H1 (cell line): ENCODE results near the gene PRDM2. TPM values are rescaled to one million over a fixed set of nuclear protein-coding genes. Genes with fewer than 3 reads are reported as not detected.

Source experiments
- CTCF ChIA-PET: fragments of 300-600 bp; sonication (Branson Sonifier 250); formaldehyde crosslinking; loops from one replicate; lab custom pipeline; 2021; ENCODE audit not compliant: partially characterized antibody; lab: Charles Lee
- POLR2A ChIA-PET: fragments of 300-600 bp; sonication (Branson Sonifier 250); formaldehyde crosslinking; loops from one replicate; lab custom pipeline; 2021; ENCODE audit warnings: inconsistent platforms; ENCODE audit not compliant: partially characterized antibody; lab: Charles Lee
- DNase-seq, 2 experiments: peaks; one replicate each; pipeline versions ENCODE4 v3.0.0 to v3.0.0-alpha.2; 2010 to 2022; ENCODE audit warnings: low spot score in 2 of 2, low read depth in 1 of 2, mixed read lengths in 1 of 2
- FAIRE-seq: peaks from 2 replicates; lab custom pipeline; 2011; peaks lifted over from hg19 to GRCh38; lab: Jason Lieb, UNC
- H2AFZ ChIP-seq: 2 replicates; pipeline ENCODE4 v1.8.1; 2012; ENCODE audit warnings: low read length, inconsistent platforms
- H2AK5ac ChIP-seq: 2 replicates; pipeline ENCODE4 v1.6.1; 2013; ENCODE audit warnings: low read depth, low read length
- H2BK120ac ChIP-seq: replicated peaks from 2 replicates; pipeline ENCODE3; 2013; ENCODE audit warnings: low read depth, low read length, inconsistent platforms
- H2BK12ac ChIP-seq: 2 replicates; pipeline ENCODE4 v1.6.1; 2013; ENCODE audit warnings: low read depth, low read length
- H2BK15ac ChIP-seq: 2 replicates; pipeline ENCODE4 v1.6.1; 2013; ENCODE audit warnings: low read length
- H2BK20ac ChIP-seq: 2 replicates; pipeline ENCODE4 v1.6.1; 2013; ENCODE audit warnings: low read length
- H2BK5ac ChIP-seq: 2 replicates; pipeline ENCODE4 v1.6.1; 2013; ENCODE audit warnings: low read depth, low read length
- H3K14ac ChIP-seq: 2 replicates; pipeline ENCODE4 v1.6.1; 2013; ENCODE audit warnings: inconsistent platforms; ENCODE audit not compliant: insufficient read length
- H3K18ac ChIP-seq: 2 replicates; pipeline ENCODE4 v1.6.1; 2013; ENCODE audit warnings: low read length; ENCODE audit errors: extremely low read depth
- H3K23ac ChIP-seq: 2 replicates; pipeline ENCODE4 v1.6.1; 2013; ENCODE audit warnings: inconsistent platforms; ENCODE audit not compliant: insufficient read length
- H3K23me2 ChIP-seq: 2 replicates; pipeline ENCODE4 v1.6.1; 2013; ENCODE audit warnings: low read depth, low read length
- H3K27ac ChIP-seq: 2 replicates; pipeline ENCODE4 v1.6.1; 2011; ENCODE audit warnings: low read depth, low read length, inconsistent platforms
- H3K27me3 ChIP-seq, 4 experiments: replicated peaks in 1 of 4; 1 replicate in 1 of 4; 2 replicates in 3 of 4; pipeline versions ENCODE4 v1.6.1 to v1.8.1; 2011 to 2013; ENCODE audit warnings: low read length in 3 of 4, mild to moderate bottlenecking in 3 of 4, inconsistent platforms in 2 of 4, mixed read lengths in 2 of 4, moderate library complexity in 1 of 4; ENCODE audit not compliant: control insufficient read depth in 3 of 4, insufficient read depth in 3 of 4; ENCODE audit errors: extremely low read depth in 1 of 4
- H3K36me3 ChIP-seq, 4 experiments: 2 replicates each; pipeline versions ENCODE4 v1.6.1 to v1.8.1; 2011 to 2013; ENCODE audit warnings: mild to moderate bottlenecking in 4 of 4, low read length in 3 of 4, moderate library complexity in 2 of 4, control low read depth in 1 of 4, inconsistent platforms in 1 of 4; ENCODE audit not compliant: insufficient read depth in 4 of 4, control insufficient read depth in 2 of 4
- H3K4ac ChIP-seq: replicated peaks from 2 replicates; pipeline ENCODE3; 2013; ENCODE audit warnings: low read length, low read depth, mixed read lengths, inconsistent platforms; ENCODE audit not compliant: insufficient read length
- H3K4me1 ChIP-seq, 4 experiments: replicated peaks in 1 of 4; 1 replicate in 1 of 4; 2 replicates in 3 of 4; pipeline versions ENCODE4 v1.6.1 to v1.8.1; 2011 to 2013; ENCODE audit warnings: low read length in 3 of 4, inconsistent platforms in 2 of 4, mixed read lengths in 1 of 4; ENCODE audit not compliant: insufficient read depth in 4 of 4, control insufficient read depth in 3 of 4
- H3K4me2 ChIP-seq, 2 experiments: 2 replicates each; pipeline versions ENCODE4 v1.6.1 to v1.8.1; 2011 to 2013; ENCODE audit warnings: low read depth in 2 of 2, low read length in 2 of 2, control low read depth in 1 of 2, inconsistent platforms in 1 of 2, mild to moderate bottlenecking in 1 of 2; ENCODE audit not compliant: insufficient read depth in 1 of 2
- H3K4me3 ChIP-seq, 4 experiments: fragments of 200-600, 300-600 bp in 1 of 4; sonication (generic), shearing (Covaris generic), sonication (Bioruptor Twin) in 1 of 4; 2 replicates each; pipeline versions ENCODE4 v1.5.1 to v1.8.1; 2011 to 2016; ENCODE audit warnings: low read length in 4 of 4, low read depth in 3 of 4, control low read depth in 2 of 4, inconsistent platforms in 2 of 4, mild to moderate bottlenecking in 2 of 4, mixed read lengths in 1 of 4, moderate library complexity in 1 of 4; ENCODE audit not compliant: insufficient read depth in 2 of 4; ENCODE audit errors: extremely low read depth in 1 of 4
- H3K56ac ChIP-seq: replicated peaks from 2 replicates; pipeline ENCODE3; 2013; ENCODE audit warnings: low read depth, mild to moderate bottlenecking, mixed read lengths, low read length, inconsistent platforms; ENCODE audit not compliant: insufficient read length
- H3K79me1 ChIP-seq: 2 replicates; pipeline ENCODE4 v1.6.1; 2013; ENCODE audit warnings: low read depth, low read length, control low read depth
- H3K79me2 ChIP-seq, 2 experiments: 2 replicates each; pipeline versions ENCODE4 v1.6.1 to v1.8.1; 2012 to 2013; ENCODE audit warnings: low read length in 2 of 2, mild to moderate bottlenecking in 2 of 2, inconsistent platforms in 1 of 2; ENCODE audit not compliant: insufficient read depth in 2 of 2, control insufficient read depth in 1 of 2
- H3K9ac ChIP-seq, 4 experiments: replicated peaks in 1 of 4; 1 replicate in 1 of 4; 2 replicates in 3 of 4; pipeline versions ENCODE4 v1.6.1 to v1.8.1; 2011 to 2013; ENCODE audit warnings: low read depth in 3 of 4, low read length in 3 of 4, control low read depth in 2 of 4, mild to moderate bottlenecking in 2 of 4, moderate library complexity in 2 of 4, inconsistent platforms in 1 of 4; ENCODE audit errors: extremely low read depth in 1 of 4
- H3K9me3 ChIP-seq, 2 experiments: 2 replicates each; pipeline versions ENCODE4 v1.6.1 to v1.8.1; 2012 to 2013; ENCODE audit warnings: mild to moderate bottlenecking in 2 of 2, moderate library complexity in 2 of 2, control low read depth in 1 of 2, inconsistent platforms in 1 of 2, low read depth in 1 of 2, low read length in 1 of 2, mixed read lengths in 1 of 2; ENCODE audit not compliant: insufficient read depth in 2 of 2
- H4K20me1 ChIP-seq, 2 experiments: replicated peaks in 1 of 2; 2 replicates each; pipeline versions ENCODE3 to v1.8.1; 2011 to 2013; ENCODE audit warnings: inconsistent platforms in 2 of 2, low read length in 2 of 2, mild to moderate bottlenecking in 1 of 2; ENCODE audit not compliant: insufficient read depth in 2 of 2, control insufficient read depth in 1 of 2
- H4K5ac ChIP-seq: 2 replicates; pipeline ENCODE4 v1.6.1; 2013; ENCODE audit warnings: low read length, low read depth, mixed read lengths, inconsistent platforms; ENCODE audit not compliant: insufficient read length
- H4K8ac ChIP-seq: 2 replicates; pipeline ENCODE4 v1.8.0; 2013; ENCODE audit warnings: mild to moderate bottlenecking, moderate library complexity, low read length, inconsistent platforms; ENCODE audit not compliant: insufficient read depth; ENCODE audit errors: extremely low read depth
- H4K91ac ChIP-seq: replicated peaks from 2 replicates; pipeline ENCODE3; 2013; ENCODE audit warnings: low read length, mixed read lengths, inconsistent platforms; ENCODE audit not compliant: insufficient read length
- BACH1 ChIP-seq: IDR thresholded peaks from 2 replicates; pipeline ENCODE4 v1.6.1; 2012; ENCODE audit warnings: low read length, improper control_type of control experiment
- BRCA1 ChIP-seq: IDR thresholded peaks from 2 replicates; pipeline ENCODE4 v1.6.1; 2012; ENCODE audit warnings: low read depth, low read length, improper control_type of control experiment
- CREB1 ChIP-seq: IDR thresholded peaks from 2 replicates; pipeline ENCODE4 v1.6.1; 2012; ENCODE audit warnings: inconsistent platforms
- EGR1 ChIP-seq: IDR thresholded peaks from 2 replicates; pipeline ENCODE4 v1.6.1; 2011; ENCODE audit warnings: low read depth, low read length, borderline replicate concordance
- EZH2 ChIP-seq: fragments of 200-600 bp; sonication (generic); IDR thresholded peaks from 2 replicates; pipeline ENCODE4 v1.7.1; 2012; ENCODE audit warnings: low read depth, mild to moderate bottlenecking, moderate library complexity, low read length, inconsistent platforms; ENCODE audit not compliant: severe bottlenecking
- GTF2F1 ChIP-seq: IDR thresholded peaks from 2 replicates; pipeline ENCODE4 v1.6.1; 2012; ENCODE audit warnings: low read depth, low read length, improper control_type of control experiment, borderline replicate concordance
- JUN ChIP-seq: IDR thresholded peaks from 2 replicates; pipeline ENCODE4 v1.6.1; 2011; ENCODE audit warnings: low read depth, mild to moderate bottlenecking, improper control_type of control experiment, low read length
- POLR2AphosphoS5 ChIP-seq: IDR thresholded peaks from 2 replicates; pipeline ENCODE4 v1.6.1; 2011; ENCODE audit warnings: low read depth, low read length
- RFX5 ChIP-seq: IDR thresholded peaks from 2 replicates; pipeline ENCODE4 v1.6.1; 2011; ENCODE audit warnings: low read depth, low read length, improper control_type of control experiment, borderline replicate concordance
- SIN3A ChIP-seq, 2 experiments: IDR thresholded peaks in 1 of 2; conservative IDR thresholded peaks in 1 of 2; 2 replicates each; pipeline ENCODE4 v1.6.1; 2011 to 2012; ENCODE audit warnings: low read length in 2 of 2, improper control_type of control experiment in 1 of 2, low read depth in 1 of 2, mild to moderate bottlenecking in 1 of 2
- SP1 ChIP-seq: IDR thresholded peaks from 2 replicates; pipeline ENCODE4 v1.6.1; 2011; ENCODE audit warnings: low read depth, low read length
- TEAD4 ChIP-seq: IDR thresholded peaks from 2 replicates; pipeline ENCODE4 v1.6.1; 2012; ENCODE audit warnings: low read depth, low read length, inconsistent platforms, mixed read lengths
- WGBS, 2 experiments: shearing (Covaris generic) in 1 of 2; methylation state at CpG; one replicate each; pipeline versions ENCODE4 v1.1.6 to v1.1.7; 2013 to 2015; ENCODE audit warnings: low lambda C conversion rate in 2 of 2, mixed read lengths in 2 of 2, inconsistent platforms in 1 of 2, low coverage in 1 of 2, missing lambda C conversion rate in 1 of 2; ENCODE audit not compliant: insufficient replicate concordance in 2 of 2, insufficient coverage in 1 of 2, insufficient read length in 1 of 2; ENCODE audit errors: extremely low coverage in 1 of 2, missing lambda C conversion rate in 1 of 2; 5-methylcytosine and 5-hydroxymethylcytosine counted together
- polyA plus RNA-seq, 7 experiments: library from polyadenylated mRNA; depleted of rRNA in 3 of 7; stranded (reverse) in 5 of 7; unstranded in 2 of 7; fragments of >200 nt in 5 of 7; fragments of 200-250 nt in 2 of 7; gene quantifications; 1 replicate in 5 of 7; 2 replicates in 1 of 7; 4 replicates in 1 of 7; pipeline versions ENCODE4 v1.2.1 to v1.2.3, GENCODE V29; 2011 to 2013; ENCODE audit warnings: missing spikeins in 2 of 7, mixed read lengths in 2 of 7
- total RNA-seq: library from RNA; stranded (reverse); fragmentation: NEBNext Ultra II Directional; extraction: Animal tissue kit (Norgen Biotek cat#: 25700); gene quantifications from 2 replicates; pipeline ENCODE4 v1.2.1, GENCODE V29; 2021

PRDM2 gene
- total and polyA plus RNA-seq, 2 of the 8 experiments (the other 6 are each of a cell fraction or from before 2014, with no cell fraction given): 5.8 to 21.2 TPM

DNA sequence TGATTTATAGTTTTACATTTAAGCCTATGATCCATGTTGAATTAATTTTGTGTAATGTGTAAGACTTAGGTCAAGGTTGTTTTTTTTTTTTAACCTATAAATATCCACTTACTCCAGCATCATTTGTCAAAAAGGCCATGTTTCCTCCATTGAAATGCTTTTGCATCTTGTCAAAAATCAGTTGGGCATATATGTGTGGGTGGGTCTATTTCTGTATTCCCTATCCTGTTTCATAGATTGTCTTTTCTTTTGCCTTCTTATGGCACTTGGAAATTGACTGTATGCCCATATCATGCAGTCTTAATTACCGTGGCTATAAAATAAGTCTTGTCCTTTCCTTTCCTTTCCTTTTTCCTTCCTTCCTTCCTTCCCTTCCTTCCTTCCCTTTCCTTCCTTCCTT lies 138.2 kb downstream of the PRDM2 start:
- Histone ChIP-seq H2BK5ac (no peak overlapping the region), H3K79me2 (no peaks in the 10 kb centered on the region), H4K5ac (no peak overlapping the region), H3K79me1 (no peaks in the 10 kb centered on the region), H3K36me3 (no peaks in the 10 kb centered on the region), H3K14ac (no peak overlapping the region), H3K56ac (no peak overlapping the region), H3K4ac (no peak overlapping the region), H3K9me3 (peaks cover 0 to 8% of the 10 kb centered on the region in 2 experiments; a peak in 1 of 4 replicates), H4K20me1 (no peaks in the 10 kb centered on the region), H2BK20ac (no peak overlapping the region), H3K23me2 (no peaks in the 10 kb centered on the region), H3K4me1 (no peaks in the 10 kb centered on the region), H3K9ac (no peak overlapping the region), H3K27me3 (peaks cover 0 to 2% (median 0%) of the 10 kb centered on the region in 4 experiments; a peak in 2 of 7 replicates), H2BK15ac (no peak overlapping the region), H4K8ac (no peak overlapping the region), H3K27ac (no peak overlapping the region), H2BK12ac (no peak overlapping the region), H2AK5ac (no peak overlapping the region), H3K23ac (no peak overlapping the region), H2BK120ac (no peak overlapping the region), H3K18ac (no peak overlapping the region), H2AFZ (no peak overlapping the region)
- 83% methylated on average over 1 of the region's 1 CpG; no CpG with 5 or more reads in 1 of the 2 experiments for WGBS, 2 experiments
- POLR2A ChIA-PET: no interaction called here
- no peak for FAIRE-seq
- no peak for DNase-seq
- TF ChIP-seq CREB1: no peak
- no peak for TF ChIP-seq BACH1
- no peak for TF ChIP-seq RFX5
- TF ChIP-seq GTF2F1: no peak
- TF ChIP-seq EGR1: no peak
- TF ChIP-seq JUN: no peak
- TF ChIP-seq EZH2: no peak
- TF ChIP-seq SP1: no peak
- TF ChIP-seq BRCA1: no peak
- no peak for TF ChIP-seq SIN3A (conservative IDR thresholded peaks at IDR 0.05 in 1 of 2, IDR thresholded peaks at IDR 0.05 in 1 of 2; ENCODE audit: low read depth in 1 of 2, low read length in 2 of 2)
- TF ChIP-seq TEAD4: no peak
- no peak for TF ChIP-seq POLR2AphosphoS5
- TF ChIP-seq, all 59 proteins: peak for 0
- H3K4me3 ChIP-seq: no peak overlapping the region
- H3K4me2 ChIP-seq: no peak overlapping the region
- CTCF ChIA-PET: no interaction called here
- H4K91ac ChIP-seq: no peak overlapping the region
